Sigmoid colon (tissue), 4 donors: ENCODE results near the gene DIP2C.

ENCODE experiments used
- EP300 ChIP-seq, 4 donors: sonication (generic); formaldehyde crosslinking; IDR thresholded peaks; one replicate each; pipeline ENCODE4 v1.6.1; 2017; ENCODE audit warnings: antibody characterized with exemption in 4 of 4
- POLR2A ChIP-seq, 2 donors: fragments of 450-650 bp; IDR thresholded peaks; one replicate each; pipeline ENCODE4 v1.6.1; 2016; ENCODE audit warnings: antibody characterized with exemption in 2 of 2, mild to moderate bottlenecking in 2 of 2, moderate library complexity in 2 of 2
- POLR2AphosphoS5 ChIP-seq, 4 donors: sonication (generic); formaldehyde crosslinking; IDR thresholded peaks; one replicate each; pipeline ENCODE4 v1.6.1; 2017; ENCODE audit warnings: antibody characterized with exemption in 4 of 4
- TF ChIP-seq, protein P1 (sequence below), 4 experiments: fragments of 450-650 bp in 3 of 4; fragments of 200-600 bp in 1 of 4; IDR thresholded peaks; one replicate each; pipeline ENCODE4 v1.5.1; 2016 to 2019; ENCODE audit warnings: antibody characterized with exemption in 4 of 4, mild to moderate bottlenecking in 3 of 4, moderate library complexity in 2 of 4

GRCh38 chr10:361203-362081 lies 328.0 kb downstream of the DIP2C start:
- TF ChIP-seq, protein P1, sequence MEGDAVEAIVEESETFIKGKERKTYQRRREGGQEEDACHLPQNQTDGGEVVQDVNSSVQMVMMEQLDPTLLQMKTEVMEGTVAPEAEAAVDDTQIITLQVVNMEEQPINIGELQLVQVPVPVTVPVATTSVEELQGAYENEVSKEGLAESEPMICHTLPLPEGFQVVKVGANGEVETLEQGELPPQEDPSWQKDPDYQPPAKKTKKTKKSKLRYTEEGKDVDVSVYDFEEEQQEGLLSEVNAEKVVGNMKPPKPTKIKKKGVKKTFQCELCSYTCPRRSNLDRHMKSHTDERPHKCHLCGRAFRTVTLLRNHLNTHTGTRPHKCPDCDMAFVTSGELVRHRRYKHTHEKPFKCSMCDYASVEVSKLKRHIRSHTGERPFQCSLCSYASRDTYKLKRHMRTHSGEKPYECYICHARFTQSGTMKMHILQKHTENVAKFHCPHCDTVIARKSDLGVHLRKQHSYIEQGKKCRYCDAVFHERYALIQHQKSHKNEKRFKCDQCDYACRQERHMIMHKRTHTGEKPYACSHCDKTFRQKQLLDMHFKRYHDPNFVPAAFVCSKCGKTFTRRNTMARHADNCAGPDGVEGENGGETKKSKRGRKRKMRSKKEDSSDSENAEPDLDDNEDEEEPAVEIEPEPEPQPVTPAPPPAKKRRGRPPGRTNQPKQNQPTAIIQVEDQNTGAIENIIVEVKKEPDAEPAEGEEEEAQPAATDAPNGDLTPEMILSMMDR (IDR thresholded peaks at IDR 0.05): no peak
- TF ChIP-seq POLR2A (IDR thresholded peaks at IDR 0.05) (no peak), EP300 (IDR thresholded peaks at IDR 0.05) (no peak), POLR2AphosphoS5 (IDR thresholded peaks at IDR 0.05) (no peak)
